Keratinocyte (primary cell): Measurements from ENCODE around the gene DCAF11. TPM values are rescaled to one million over a fixed set of nuclear protein-coding genes. Genes with fewer than 3 reads are reported as not detected.

ENCODE experiments used
- DNase-seq: peaks from one replicate; pipeline ENCODE4 v3.0.0-alpha.2; 2011; ENCODE audit warnings: low read depth, missing footprints, low spot score
- FAIRE-seq: peaks from 2 replicates; lab custom pipeline; 2011; peaks lifted over from hg19 to GRCh38; lab: Jason Lieb, UNC
- H2AFZ ChIP-seq: 2 replicates; pipeline ENCODE4 v1.6.0; 2012; ENCODE audit warnings: low read length, control low read depth, inconsistent platforms; ENCODE audit not compliant: control insufficient read depth
- H3K27ac ChIP-seq: 2 replicates; pipeline ENCODE4 v1.5.1; 2011; ENCODE audit warnings: low read length; ENCODE audit not compliant: control insufficient read depth, insufficient read depth
- H3K27me3 ChIP-seq: 3 replicates; pipeline ENCODE4 v1.6.0; 2011; ENCODE audit warnings: low read length; ENCODE audit not compliant: control insufficient read depth, insufficient read depth; ENCODE audit errors: extremely low read depth
- H3K36me3 ChIP-seq, 2 experiments: 2 replicates in 1 of 2; 3 replicates in 1 of 2; pipeline ENCODE4 v1.5.1; 2011; ENCODE audit warnings: low read length in 2 of 2, mild to moderate bottlenecking in 1 of 2; ENCODE audit not compliant: control insufficient read depth in 2 of 2, insufficient read depth in 2 of 2; ENCODE audit errors: extremely low read depth in 1 of 2
- H3K4me1 ChIP-seq: 3 replicates; pipeline ENCODE4 v1.5.1; 2011; ENCODE audit warnings: low read length; ENCODE audit not compliant: control insufficient read depth, insufficient read depth; ENCODE audit errors: extremely low read depth
- H3K4me2 ChIP-seq: 3 replicates; pipeline ENCODE4 v1.6.0; 2011; ENCODE audit warnings: low read depth, low read length; ENCODE audit not compliant: control insufficient read depth, insufficient read depth; ENCODE audit errors: extremely low read depth
- H3K4me3 ChIP-seq, 3 experiments: fragments of 200-600 bp in 1 of 3; sonication (generic) in 1 of 3; 2 replicates in 2 of 3; 3 replicates in 1 of 3; pipeline ENCODE4 v1.5.1; 2011 to 2016; ENCODE audit warnings: low read length in 3 of 3, mild to moderate bottlenecking in 3 of 3, control low read depth in 2 of 3, inconsistent platforms in 1 of 3, low read depth in 1 of 3, mixed read lengths in 1 of 3, mixed run types in 1 of 3, moderate library complexity in 1 of 3; ENCODE audit not compliant: control insufficient read depth in 2 of 3, insufficient read depth in 2 of 3; ENCODE audit errors: extremely low read depth in 1 of 3
- H3K79me2 ChIP-seq: 2 replicates; pipeline ENCODE4 v1.6.0; 2012; ENCODE audit warnings: low read length; ENCODE audit not compliant: control insufficient read depth, insufficient read depth
- H3K9ac ChIP-seq: 3 replicates; pipeline ENCODE4 v1.6.0; 2011; ENCODE audit warnings: low read length; ENCODE audit not compliant: control insufficient read depth, insufficient read depth; ENCODE audit errors: extremely low read depth
- H3K9me1 ChIP-seq: 3 replicates; pipeline ENCODE4 v1.6.0; 2011; ENCODE audit warnings: low read length; ENCODE audit not compliant: control insufficient read depth, insufficient read depth; ENCODE audit errors: extremely low read depth
- H3K9me3 ChIP-seq: 2 replicates; pipeline ENCODE4 v1.5.1; 2012; ENCODE audit warnings: low read depth, low read length; ENCODE audit not compliant: control insufficient read depth
- H4K20me1 ChIP-seq: 3 replicates; pipeline ENCODE4 v1.6.0; 2011; ENCODE audit warnings: low read length; ENCODE audit not compliant: control insufficient read depth, insufficient read depth; ENCODE audit errors: extremely low read depth
- CTCF ChIP-seq, 3 experiments: IDR thresholded peaks in 1 of 3; conservative IDR thresholded peaks in 1 of 3; optimal IDR thresholded peaks in 1 of 3; 2 replicates in 2 of 3; 3 replicates in 1 of 3; pipeline versions ENCODE3 to v1.5.1; 2011; ENCODE audit warnings: low read length in 3 of 3, mild to moderate bottlenecking in 3 of 3, moderate library complexity in 2 of 3, control low read depth in 1 of 3, inconsistent platforms in 1 of 3; ENCODE audit not compliant: insufficient read depth in 2 of 3; ENCODE audit errors: extremely low read depth in 1 of 3
- EZH2 ChIP-seq: IDR thresholded peaks from one replicate; pipeline ENCODE4 v1.6.1; 2012; ENCODE audit warnings: inconsistent platforms, mild to moderate bottlenecking, low read length, moderate library complexity
- dilution Hi-C: fragments of 300-500 bp; cut with MboI; formaldehyde crosslinking; loops from one replicate; pipeline ENCODE4 v1.7.0; 2020; ENCODE audit warnings: low sequenced_read_pairs; ENCODE audit not compliant: extremely low pct_ligation_motif_present
- polyA plus RNA-seq, 5 experiments: library from polyadenylated mRNA; depleted of rRNA in 3 of 5; stranded (reverse) in 3 of 5; stranded (forward) in 1 of 5; unstranded in 1 of 5; fragments of >200 nt; gene quantifications; 1 replicate in 1 of 5; 2 replicates in 3 of 5; 3 replicates in 1 of 5; pipeline versions ENCODE4 v1.2.1 to v1.2.3, GENCODE V29; 2011 to 2012; ENCODE audit warnings: missing spikeins in 2 of 5, low read depth in 1 of 5, low replicate concordance in 1 of 5

Gene DCAF11
- polyA plus RNA-seq, 1 donor (not counting 4 experiments of a cell fraction or from before 2014, with no cell fraction given) = 25.9 TPM

- Histone ChIP-seq H2AFZ (no peak overlapping the region), H3K4me3 (no peak overlapping the region), H3K79me2 (peaks cover 57% of the 10 kb centered on the region), H3K27ac (no peak overlapping the region), H3K36me3 (peaks cover 10 to 21% of the 10 kb centered on the region in 2 experiments), H4K20me1 (no peaks in the 10 kb centered on the region), H3K9me1 (peaks cover 4% of the 10 kb centered on the region), H3K27me3 (no peaks in the 10 kb centered on the region), H3K4me2 (no peak overlapping the region), H3K9ac (no peak overlapping the region), H3K9me3 (no peaks in the 10 kb centered on the region), H3K4me1 (peaks cover 29% of the 10 kb centered on the region)
- no peak for FAIRE-seq
- TF ChIP-seq EZH2 = no peak
- TF ChIP-seq CTCF (optimal IDR thresholded peaks at IDR 0.05 in 1 of 3, IDR thresholded peaks at IDR 0.05 in 1 of 3, conservative IDR thresholded peaks at IDR 0.05 in 1 of 3; ENCODE audit: extremely low read depth in 1 of 3, insufficient read depth in 2 of 3, low read length in 3 of 3) = no peak
- no peak for DNase-seq
- dilution Hi-C loops = no loop called here
Measured at GRCh38 chr14:24143511-24143910, 28.9 kb downstream of the DCAF11 start.

- no peak overlapping the region for H3K4me2 ChIP-seq
- dilution Hi-C loops = no loop called here
- FAIRE-seq = no peak
Measured at GRCh38 chr14:24144451-24144850, 29.9 kb downstream of the DCAF11 start.

More at GRCh38 chr14:24144451-24144850, 29.9 kb downstream of the DCAF11 start:
- Histone ChIP-seq H3K36me3 (peaks cover 11 to 21% of the 10 kb centered on the region in 2 experiments), H2AFZ (no peak overlapping the region), H4K20me1 (no peaks in the 10 kb centered on the region), H3K79me2 (peaks cover 56% of the 10 kb centered on the region), H3K9ac (no peak overlapping the region), H3K27me3 (no peaks in the 10 kb centered on the region), H3K4me3 (no peak overlapping the region), H3K4me1 (peaks cover 32% of the 10 kb centered on the region), H3K27ac (no peak overlapping the region), H3K9me1 (peaks cover 2% of the 10 kb centered on the region), H3K9me3 (no peaks in the 10 kb centered on the region)
- TF ChIP-seq EZH2 = no peak
- TF ChIP-seq CTCF (optimal IDR thresholded peaks at IDR 0.05 in 1 of 3, IDR thresholded peaks at IDR 0.05 in 1 of 3, conservative IDR thresholded peaks at IDR 0.05 in 1 of 3; ENCODE audit: extremely low read depth in 1 of 3, insufficient read depth in 2 of 3, low read length in 3 of 3) = no peak
- no peak for DNase-seq
